Activated CD8-positive, alpha-beta memory T cell treated with anti-CD3 and anti-CD28 coated beads for 24 hours (primary cell): ENCODE data around the gene CFAP157.
"Not testable (repeated sequence)": the region's sequence is repeated elsewhere in the genome, so short reads cannot be mapped to it uniquely, and the experiment has no call there.

Experiments
- DNase-seq: peaks from one replicate; pipeline ENCODE4 v3.0.0-alpha.2; 2020

The CFAP157 gene

GRCh38 chr9:127739614-127740330, 33.0 kb downstream of the CFAP157 start:
- DNase-seq, result no peak

DNA sequence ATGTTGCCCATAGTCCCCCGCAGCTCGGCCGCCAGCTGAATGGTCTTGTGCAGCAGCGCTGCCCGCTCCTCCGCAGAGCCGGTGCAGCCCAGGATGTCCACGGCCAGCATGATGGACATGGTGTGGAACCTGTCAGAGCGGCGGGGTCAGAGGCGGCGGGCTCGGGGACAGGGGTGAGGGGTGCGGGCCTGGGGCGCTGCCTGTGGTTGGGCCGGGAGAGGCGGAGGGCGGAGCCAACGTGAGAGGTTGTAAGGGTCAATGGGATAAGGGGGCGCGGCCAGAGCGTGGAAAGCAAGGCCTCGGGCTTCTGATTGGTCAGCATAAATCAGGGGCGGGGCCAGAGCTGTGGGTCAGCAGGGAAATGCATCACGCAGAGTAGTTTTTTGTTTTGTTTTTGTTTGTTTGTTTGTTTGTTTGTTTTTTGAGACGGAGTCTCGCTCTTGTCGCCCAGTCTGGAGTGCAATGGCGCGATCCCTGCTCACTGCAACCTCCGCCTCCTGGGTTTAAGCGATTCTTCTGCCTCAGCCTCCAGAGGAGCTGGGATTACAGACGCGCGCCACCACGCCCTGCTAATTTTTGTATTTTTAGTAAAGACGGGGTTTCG, 35.1 kb downstream of the CFAP157 start:
- no peak for DNase-seq

GRCh38 chr9:127742435-127743088, 35.8 kb downstream of the CFAP157 start:
- DNase-seq, result no peak

GRCh38 chr9:127744398-127745110, 37.8 kb downstream of the CFAP157 start:
- no peak for DNase-seq

- no peak for DNase-seq
Observed at GRCh38 chr9:127746959-127747569, 40.3 kb downstream of the CFAP157 start.

DNA sequence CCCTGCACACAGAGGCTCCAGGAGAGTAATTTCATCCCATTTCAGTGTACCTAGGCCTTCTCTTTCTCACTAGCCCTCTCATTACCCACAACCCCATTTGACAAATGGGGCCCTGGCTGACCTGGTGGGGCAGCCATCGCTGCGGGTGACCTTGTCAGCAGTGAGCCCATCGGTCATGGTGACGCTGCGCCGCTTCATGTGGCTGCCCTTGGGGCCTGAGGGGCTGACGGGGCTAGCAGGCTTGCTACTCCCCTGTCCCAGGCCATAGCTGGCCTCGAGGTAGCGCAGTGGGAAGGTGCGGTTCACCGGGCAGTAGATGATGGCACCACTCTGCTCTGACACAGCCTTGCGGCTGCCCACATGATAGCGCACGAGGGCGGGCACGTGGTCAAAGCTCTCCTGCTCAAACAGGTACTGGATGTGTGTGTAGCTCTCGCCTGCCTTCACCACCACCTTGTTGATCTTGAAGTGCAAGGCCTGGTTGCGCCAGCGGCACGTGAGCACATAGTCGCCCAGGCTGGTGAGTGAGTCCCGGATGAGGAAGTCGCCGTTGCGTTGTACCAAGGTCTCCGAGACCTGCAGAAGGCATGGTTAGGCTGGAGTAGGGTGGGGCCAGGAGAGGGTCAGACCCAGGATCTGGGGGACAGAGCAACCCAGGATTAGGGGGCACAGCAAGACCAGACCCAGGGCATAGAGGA, 42.5 kb downstream of the CFAP157 start:
- no peak for DNase-seq

GRCh38 chr9:127751269-127752054, 44.7 kb downstream of the CFAP157 start:
- no peak for DNase-seq

GRCh38 chr9:127753148-127753547, 46.4 kb downstream of the CFAP157 start:
- no peak for DNase-seq

- DNase-seq, result no peak
Observed at GRCh38 chr9:127753622-127754021, 46.8 kb downstream of the CFAP157 start.

DNA sequence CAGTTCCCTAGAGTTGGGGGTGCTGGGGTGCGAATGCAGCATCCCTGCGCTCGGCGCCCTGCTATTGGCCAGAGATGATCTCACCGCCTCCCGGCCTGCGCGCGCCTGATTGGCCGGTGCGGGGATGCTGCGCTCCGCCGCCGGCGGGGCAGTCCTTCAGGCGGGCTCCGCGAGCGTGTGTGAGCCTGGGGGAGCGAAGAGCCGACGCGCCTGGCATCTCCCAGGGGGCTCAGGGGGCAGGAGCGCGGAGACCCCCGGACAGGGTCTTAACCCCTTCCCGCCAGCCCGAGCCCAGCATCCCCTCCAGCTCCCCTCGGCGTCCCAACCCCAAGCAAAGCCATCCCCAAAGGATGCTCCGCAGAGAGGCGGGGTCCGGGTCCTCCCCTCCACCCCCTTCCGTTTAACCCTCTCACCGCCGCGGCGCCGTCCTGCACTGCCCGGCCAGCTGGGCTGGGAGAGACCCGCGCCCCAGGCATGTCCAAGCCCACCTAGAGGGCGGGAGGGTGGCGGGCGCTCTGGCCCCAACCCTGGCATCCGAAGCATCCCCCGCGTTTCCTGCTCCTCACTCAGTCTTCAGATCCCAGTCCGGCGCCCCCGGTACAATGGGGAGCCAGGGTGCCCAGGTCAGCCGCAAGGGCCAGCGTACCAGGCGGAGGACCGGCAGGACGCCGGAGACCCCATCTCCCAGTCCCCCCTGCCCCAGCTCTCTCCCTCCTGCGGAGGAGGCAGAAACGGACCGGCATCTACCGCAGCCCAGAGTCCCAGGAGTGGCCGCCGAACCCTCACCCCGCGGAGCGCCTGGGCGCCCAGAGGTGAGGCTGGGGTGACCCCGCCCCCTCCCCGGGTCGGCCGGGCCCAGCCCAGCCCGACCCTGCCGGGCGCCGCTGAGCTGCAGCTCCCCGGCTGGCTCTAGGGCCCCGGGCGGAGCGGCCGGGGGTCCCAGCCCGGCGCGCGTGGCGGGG, 47.6 kb downstream of the CFAP157 start:
- DNase-seq, result no peak

GRCh38 chr9:127755061-127756060, 48.6 kb downstream of the CFAP157 start:
- DNase-seq, result no peak

DNA sequence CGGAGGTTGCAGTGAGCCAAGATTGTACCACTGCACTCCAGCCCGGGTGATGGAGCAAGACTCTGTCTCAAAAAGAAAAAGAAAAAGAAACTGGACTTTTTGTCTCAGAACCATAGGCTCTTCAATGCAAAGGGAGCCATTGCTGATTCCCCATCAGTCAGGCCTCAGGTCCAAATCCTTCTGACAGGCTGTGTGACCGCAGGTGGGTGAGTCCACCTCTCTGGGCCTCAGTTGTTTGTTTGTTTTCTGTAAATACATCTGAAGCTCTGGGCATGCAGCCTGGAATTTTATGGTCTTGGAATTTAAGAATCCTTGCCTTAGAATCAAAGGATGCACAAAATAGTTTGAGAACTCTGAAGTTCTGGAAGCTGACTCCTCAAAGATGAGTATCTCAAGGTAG, 49.4 kb downstream of the CFAP157 start:
- no peak for DNase-seq

DNA sequence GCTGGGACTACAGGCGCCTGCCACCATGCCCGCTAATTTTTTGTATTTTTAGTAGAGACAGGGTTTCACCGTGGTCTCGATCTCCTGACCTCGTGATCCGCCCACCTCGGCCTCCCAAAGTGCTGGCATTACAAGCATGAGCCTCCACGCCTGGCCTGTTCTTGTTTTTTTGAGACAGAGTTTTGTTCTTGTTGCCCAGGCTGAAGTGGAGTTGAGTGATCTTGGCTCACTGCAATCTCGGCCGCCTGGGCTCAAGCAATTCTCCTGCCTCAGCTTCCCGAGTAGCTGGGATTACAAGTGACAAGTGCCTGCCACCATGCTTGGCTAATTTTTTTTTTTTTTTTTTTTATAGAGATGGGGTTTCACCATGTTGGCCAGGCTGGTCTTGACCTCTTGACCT, 50.0 kb downstream of the CFAP157 start:
- not testable (repeated sequence) for DNase-seq

- no peak for DNase-seq
Observed at GRCh38 chr9:127758843-127759242, 52.1 kb downstream of the CFAP157 start.

DNA sequence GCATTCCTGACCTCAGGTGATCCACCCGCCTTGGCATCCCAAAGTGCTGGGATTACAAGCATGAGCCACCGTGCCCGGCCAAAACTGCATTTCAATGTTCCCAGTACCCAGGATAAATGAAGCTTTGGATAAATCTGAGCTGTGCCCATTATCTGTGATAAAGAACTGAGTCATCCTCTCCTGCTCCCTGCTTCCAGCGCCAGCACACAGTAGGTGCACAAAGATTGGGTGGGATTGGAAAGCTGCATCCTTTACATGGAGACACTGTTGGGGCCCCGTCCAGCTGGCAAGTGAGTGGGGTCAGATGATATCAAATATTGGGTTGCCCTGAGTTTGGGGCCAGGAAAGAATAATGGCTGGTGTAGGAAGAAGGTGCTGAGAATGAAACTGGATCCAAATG, 54.3 kb downstream of the CFAP157 start:
- DNase-seq, result no peak

DNA sequence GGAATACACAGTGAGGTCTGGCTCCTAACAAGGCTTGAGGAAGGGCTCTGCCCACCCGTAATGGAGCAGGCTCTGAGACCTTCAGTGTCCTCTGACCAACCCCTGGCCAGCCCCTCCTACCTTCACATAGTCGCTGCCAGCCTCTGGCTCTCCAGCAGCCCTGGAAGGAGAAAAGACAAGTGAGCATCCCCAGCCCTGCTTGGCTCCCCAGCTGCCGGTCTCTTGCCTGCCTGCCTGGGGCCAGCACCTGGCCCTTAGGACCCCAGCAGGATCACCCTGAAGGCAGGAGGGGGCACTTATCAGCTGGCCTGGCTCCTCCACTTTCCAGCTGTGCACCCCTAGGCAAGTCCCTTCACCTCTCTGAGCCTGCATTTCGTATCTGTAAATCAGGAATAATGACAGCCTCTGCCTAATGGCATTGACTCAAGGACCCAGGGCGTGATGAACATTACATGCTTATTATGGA, 54.7 kb downstream of the CFAP157 start:
- DNase-seq, result no peak

DNA sequence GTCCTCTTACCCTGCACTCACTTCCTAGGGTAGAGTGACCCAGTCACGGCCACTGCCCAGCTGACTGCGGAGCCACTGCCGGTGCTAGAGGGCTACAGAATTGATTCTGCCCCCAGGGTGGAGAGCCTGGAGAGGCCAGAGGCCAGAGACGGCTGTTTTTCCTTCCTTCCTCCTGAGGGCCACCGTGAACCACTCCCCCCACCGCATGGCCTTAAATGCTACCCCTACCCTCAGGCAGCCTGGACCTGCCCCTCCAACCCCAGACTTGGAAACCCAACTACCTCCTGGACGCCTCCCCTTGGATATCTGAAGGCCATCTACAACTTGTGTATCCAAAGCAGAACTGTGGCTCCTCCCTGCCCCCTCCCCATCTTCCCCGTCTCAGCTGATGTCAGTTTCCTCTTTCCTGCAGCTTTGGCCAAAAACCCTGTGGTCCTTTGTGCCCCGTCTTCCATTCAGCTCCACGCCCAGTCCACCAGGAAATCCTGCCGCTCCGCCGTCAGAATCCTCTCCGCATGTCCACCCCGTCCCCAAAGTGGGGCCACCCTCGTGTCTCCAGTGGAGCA, 55.4 kb downstream of the CFAP157 start:
- DNase-seq, result no peak

DNA sequence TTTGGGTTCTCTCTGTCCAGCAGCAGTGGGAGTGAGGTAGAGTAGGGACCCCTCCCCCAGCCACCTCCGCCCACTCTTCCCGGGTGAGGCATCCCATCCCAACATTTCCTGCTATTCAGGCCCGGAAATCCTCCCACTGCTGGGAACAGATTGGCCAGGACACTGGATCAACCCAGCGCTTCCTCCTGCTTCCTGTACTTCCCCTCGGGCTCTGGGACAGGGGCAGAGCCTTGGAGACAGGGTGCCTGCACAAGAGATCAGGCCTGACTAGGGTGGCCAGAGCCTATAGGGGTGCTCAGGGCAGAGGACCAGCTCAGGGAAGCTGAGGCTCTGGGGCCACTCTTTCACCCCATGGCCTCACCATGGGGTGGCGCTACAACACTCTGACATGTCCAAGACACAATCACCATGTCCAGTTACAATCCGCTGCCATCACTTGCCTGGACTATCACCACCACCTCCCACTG, 57.2 kb downstream of the CFAP157 start:
- DNase-seq, result peak; percentile 64

- DNase-seq, result no peak
Observed at GRCh38 chr9:127765418-127765817, 58.6 kb downstream of the CFAP157 start.
